Left lobe of liver (tissue), 2 donors: ENCODE data around the gene PSPH. TPM values are rescaled to one million over a fixed set of nuclear protein-coding genes. Genes with fewer than 3 reads are reported as not detected.
A peak's percentile ranks its signal among the peaks of the same experiment; 100 is the strongest.
"Not testable (repeated sequence)": the region's sequence is repeated elsewhere in the genome, so short reads cannot be mapped to it uniquely, and the experiment has no call there.

Experiments
- ATAC-seq: fragments of 200-7000 bp; cut with Tn5 transposase; one replicate; pipeline ENCODE4 v1.9.1; 2020; ENCODE audit warnings: mild to moderate bottlenecking, moderate library complexity
- DNase-seq: peaks from one replicate; pipeline ENCODE4 v3.0.0-alpha.2; 2020; ENCODE audit warnings: low spot score
- total RNA-seq: library from RNA; stranded (reverse); gene quantifications from one replicate; pipeline ENCODE4 v1.2.1, GENCODE V29; 2021
- donor health status: DM: no; HTN: no; CAD: no; lungs with moderate emphysema.
- donor health status: DM: no; HTN: yes; CAD: no.

The PSPH gene
- total RNA-seq, 1 donor from 2014 or later: 9.0 TPM

DNA sequence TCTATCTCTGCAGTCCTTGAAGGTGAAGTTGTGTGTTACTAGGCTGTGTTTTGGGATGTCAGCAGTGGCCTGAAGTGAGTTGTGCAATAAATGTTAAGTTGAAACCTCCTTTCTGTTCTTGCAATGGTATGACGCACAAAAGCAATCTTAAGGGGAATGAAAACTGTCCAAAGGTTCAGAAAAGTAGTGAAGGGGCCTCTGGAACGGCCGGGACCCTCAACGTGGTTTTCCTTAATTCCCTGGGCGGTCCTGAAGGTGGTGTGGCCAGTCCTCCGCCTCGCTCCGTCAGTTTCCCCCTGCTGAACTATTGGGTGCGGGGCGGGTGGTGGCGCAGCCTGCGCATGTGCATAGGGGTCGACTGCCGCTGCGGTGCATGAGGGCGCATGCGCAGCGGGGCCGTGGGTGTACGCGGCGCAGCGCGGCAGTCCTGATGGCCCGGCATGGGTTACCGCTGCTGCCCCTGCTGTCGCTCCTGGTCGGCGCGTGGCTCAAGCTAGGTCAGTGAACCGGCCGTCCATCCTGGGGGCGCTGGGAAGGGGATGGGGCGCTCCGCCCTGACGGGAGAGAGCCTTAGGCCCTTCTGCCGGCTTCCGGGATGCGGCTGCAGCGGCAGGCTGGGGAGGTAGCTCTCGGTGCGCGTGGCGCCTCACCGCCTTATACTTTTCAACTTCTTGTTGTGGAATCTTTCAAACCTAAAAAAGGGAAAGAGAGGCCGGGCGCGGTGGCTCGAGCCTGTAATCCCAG lies 12.8 kb upstream of the PSPH start, which contains the start of gene SUMF2:
Gene SUMF2 (plus strand): TSS at position 405 of the 744 bp plus-strand sequence. CDS start 26 bp downstream, at position 431.
- DNase-seq: peak; percentile 96
- peak; percentile 95 for ATAC-seq

DNA sequence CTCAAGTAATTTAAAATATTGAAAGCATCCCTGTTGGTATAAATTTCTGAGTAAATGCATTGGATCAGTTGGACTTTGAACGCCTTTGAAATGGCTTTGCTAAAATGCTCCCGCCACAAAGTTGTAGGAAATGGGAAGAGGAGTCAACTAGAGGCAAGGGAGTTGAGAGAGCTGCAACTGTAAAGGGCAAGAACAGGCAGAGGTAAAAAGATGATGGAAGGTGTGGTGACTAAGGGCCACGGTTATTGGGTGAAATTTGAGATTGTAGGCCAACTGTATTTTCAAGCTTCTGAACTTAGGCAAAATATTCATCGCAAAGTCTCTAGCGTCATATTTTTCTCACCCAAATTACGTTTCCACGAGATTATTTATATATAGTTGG lies 12.2 kb upstream of the PSPH start:
- DNase-seq: no peak

DNA sequence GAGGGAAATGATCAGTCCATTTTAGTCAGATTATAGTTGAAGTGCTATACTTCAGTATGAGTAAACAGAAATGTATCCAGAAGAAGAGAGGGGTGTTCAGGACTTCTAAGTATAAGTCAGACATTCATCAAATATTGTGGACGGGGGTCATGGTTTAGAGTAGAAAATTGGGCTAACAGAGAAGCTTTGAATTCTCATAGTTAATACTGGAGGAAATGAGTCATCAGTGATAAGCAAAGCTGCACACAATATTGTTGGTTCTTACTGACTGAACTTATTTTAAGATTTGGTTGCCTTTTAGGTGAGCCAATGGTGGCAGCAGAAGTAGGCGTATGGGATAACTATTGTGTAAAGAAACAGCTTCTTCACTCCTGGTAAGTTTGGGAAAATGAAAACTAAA lies 11.1 kb upstream of the PSPH start:
- no peak for ATAC-seq
- no peak for DNase-seq

More for the DNA sequence above, 12.2 kb upstream of the PSPH start:
- ATAC-seq: no peak

DNA sequence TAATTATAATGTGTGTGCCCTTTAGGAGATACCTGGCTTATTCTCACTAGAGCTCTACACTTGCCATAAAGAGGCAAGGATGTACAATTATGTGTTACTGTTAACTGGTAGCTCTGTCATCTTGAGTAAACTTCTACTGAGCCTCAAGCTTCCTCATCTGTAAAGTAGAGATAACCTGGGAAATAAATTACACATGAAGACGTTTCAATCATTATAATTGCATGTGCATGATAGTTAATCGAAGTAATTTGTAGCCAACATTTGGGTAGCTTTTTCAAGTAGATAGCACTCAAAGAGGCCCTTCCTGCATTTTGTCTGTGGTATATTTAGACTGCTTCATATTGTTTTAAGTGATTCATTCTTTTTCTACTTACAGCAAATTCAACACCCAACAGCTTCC lies 2.7 kb upstream of the PSPH start:
- ATAC-seq (no peak), DNase-seq (no peak)

DNA sequence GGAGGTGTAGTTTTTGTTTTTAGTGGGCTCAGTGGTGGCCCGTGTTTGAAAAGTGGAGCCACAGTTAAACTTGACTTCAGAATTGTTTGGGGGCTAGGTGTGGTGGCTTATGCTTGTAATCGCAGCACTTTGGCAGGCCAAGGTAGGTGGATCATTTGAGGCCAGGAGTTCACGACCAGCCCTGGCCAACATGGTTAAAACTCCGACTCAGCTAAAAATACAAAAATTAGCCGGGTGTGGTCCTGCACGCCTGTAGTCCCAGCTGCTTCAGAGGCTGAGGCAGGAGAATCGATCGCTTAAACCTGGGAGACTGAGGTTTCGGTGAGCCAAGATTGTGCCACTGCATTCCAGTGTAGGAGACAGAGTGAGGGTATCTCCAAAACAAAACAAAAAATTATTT lies 2.1 kb upstream of the PSPH start:
- ATAC-seq: no peak
- no peak for DNase-seq

DNA sequence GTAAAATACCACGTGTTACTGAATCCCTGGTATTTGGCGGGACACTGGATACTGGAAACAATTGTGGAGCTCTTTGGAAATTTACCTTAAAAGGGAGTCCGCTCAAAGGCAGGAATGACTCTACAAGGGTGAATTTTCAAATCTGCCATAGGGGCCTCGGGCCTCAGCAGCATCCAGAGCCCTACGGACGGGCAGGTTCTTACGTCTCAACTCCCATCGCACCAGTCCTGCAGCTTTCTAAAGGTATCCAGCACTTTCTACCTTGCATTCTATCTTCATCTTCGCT lies 248 bp downstream of the PSPH start:
- ATAC-seq (no peak), DNase-seq (no peak)

DNA sequence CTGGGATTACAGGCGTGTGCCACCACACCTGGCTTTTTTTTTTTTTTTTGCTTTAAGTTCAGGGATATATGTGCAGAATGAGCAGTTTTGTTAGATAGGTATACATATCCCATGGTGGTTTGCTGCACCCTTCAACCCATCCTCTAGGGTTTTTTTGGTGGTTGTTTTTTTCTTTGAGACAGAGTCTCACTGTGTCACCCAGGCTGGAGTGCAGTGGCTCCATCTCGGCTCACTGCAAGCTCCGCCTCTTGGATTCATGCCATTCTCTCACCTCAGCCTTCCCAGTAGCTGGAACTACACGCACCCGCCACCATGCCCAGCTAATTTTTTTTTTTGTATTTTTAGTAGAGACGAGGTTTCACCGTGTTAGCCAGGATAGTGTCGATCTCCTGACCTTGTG lies 2.5 kb downstream of the PSPH start:
- ATAC-seq (peak; percentile 11), DNase-seq (peak; percentile 75)

DNA sequence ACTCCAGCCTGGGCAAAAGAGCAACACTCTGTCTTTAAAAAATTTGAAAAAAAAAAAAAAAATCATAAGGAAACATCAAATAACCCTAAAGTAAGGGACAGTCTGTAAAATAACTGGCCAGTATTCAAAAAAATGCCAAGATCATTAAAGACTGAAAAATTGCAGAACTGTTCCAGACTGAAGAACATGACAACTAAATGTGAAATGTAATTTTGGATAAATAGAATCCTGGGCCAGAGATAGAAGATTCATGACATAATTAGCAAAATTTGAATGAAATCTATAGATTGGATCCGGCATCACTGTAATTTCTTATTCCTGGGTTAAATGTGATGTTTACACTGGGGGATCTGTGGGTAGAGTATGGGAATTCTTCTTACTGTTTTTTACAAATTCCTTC lies 3.0 kb downstream of the PSPH start:
- ATAC-seq: no peak

DNA sequence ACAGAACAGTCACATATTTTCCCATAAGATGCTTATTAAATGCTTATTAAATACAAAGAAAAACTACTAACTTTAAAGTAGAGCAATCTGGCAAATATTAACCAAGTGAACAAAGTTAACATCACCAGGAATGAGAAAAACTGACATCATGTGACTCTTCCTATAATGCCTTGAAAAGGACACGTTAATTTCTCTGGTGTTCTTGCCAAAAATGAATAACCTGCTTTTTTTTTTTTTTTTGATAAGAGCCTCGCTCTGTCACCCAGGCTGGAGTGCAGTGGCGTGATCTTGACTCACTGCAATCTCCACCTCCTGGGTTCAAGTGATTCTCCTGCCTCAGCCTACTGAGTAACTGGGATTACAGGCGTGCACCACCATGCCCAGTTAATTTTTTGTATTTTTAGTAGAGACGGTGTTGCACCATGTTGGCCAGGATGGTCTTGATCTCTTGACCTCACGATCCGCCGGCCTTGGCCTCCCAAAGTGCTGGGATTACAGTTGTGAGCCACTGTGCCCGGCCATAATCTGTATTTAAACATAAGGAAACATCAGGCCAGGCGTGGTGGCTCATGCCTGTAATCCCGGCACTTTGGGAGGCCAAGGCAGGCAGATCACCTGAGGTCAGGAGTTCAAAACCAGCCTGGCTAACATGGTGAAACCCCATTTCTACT lies 3.7 kb downstream of the PSPH start:
- ATAC-seq: not testable (repeated sequence)

More for the DNA sequence above, 3.0 kb downstream of the PSPH start:
- no peak for DNase-seq

DNA sequence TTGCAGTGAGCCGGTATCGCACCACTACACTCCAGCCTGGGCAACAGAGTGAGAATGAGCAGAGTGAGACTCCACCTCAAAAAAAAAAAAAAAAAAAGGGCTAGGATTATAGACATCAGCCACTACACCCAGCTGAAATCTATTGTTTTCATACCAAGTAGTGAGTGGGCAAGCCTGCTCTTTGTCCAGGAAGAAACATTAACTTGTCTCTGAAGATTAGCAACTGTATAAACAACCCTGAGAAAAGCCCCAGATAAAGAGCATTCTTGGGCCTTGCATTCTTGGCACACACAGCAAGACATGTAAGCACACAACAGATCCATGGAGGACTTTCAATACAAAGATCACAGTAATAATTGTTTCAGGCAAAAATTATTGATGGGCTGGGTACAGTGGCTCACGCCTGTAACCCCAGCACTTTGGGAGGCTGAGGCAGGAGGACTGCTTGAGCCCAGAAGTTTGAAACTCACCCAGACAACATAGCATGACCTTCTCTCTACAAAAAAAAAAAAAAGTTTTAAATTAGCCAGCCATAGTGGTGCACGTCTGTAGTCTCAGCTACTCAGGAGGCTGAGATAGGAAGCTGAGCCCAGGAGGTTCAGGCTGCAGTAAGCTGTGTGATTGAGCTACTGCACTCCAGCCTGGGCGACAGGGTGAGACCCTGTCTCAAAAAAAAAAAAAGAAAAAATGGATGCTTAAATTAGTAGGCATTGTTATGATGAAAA lies 4.4 kb downstream of the PSPH start:
- ATAC-seq (no peak), DNase-seq (no peak)

More for the DNA sequence above, 3.7 kb downstream of the PSPH start:
- not testable (repeated sequence) for DNase-seq

DNA sequence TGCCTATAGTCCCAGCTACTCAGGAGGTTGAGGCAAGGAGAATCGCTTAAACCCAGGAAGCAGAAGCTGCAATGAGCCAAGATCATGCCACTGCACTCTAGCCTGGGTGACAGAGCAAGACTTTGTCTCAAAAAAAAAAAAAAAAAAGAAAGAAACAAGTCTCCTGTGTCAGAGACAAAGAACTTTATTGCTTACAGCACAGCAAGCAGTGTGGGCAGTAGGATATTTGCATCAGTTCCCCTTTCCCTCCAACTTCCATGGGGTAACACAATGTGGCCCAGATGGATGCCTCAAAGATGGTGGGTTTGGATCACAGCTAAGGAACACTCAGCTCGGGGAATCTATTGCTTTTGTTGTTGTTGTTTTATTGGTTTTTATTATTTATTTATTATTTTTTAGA lies 5.5 kb downstream of the PSPH start:
- not testable (repeated sequence) for DNase-seq, ATAC-seq

DNA sequence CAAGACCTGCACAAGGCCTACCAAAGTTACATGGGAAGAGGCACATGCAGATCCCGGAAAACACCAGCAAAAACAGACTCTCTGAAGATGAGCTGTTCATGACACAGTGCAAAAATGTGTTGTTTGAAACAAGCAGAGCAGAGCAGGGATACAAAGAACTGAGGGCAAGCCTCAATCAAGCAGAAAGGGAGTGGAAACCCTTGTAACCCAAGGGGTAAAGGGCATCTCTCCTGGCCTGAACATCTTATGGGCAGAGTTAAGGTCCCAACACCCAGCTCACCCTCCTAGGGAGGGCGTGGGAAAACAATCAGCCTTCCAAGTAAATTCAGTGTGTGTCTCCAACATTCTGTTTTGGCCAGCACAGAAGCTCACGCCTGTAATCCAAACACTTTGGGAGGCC lies 10.5 kb downstream of the PSPH start:
- no peak for DNase-seq
- peak; percentile 33 for ATAC-seq

DNA sequence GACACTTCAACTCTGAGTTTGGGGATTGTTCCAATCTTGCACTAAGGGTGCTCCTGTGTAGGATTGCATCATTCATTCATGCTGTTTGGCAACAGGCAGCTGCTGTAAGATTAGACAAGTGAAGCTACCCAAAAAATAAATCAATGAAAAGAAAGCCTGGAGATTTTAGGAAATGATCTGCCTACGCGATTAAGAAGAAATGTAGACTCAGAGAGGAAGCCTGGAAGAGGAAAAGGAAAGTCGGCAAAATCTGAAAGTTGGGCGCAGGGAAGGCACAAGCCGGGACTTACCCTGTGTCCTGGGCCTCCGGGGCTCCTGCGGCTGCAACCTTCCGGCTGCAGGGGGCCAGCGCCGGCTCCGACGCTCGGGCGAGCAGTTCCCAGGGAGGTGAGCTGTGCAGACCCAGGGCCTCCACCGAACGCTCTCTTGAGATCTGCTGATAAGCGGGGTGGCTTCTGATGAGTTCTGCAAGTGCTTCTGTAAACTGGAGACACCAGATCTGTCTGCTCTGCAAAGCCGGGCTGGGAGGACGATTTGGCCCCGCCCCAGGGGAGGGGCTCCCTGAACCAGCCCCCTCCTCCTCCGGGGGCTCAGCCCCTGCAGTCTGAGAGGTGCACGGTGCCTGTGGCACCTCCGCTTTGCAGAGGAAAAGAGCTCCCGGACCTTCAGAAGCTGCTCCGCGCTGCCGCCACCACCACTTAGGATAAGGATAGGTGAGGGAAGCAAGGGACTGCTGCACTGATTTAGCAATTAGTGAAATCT lies 17.4 kb downstream of the PSPH start:
- ATAC-seq: peak; percentile 81
- DNase-seq: peak; percentile 66

DNA sequence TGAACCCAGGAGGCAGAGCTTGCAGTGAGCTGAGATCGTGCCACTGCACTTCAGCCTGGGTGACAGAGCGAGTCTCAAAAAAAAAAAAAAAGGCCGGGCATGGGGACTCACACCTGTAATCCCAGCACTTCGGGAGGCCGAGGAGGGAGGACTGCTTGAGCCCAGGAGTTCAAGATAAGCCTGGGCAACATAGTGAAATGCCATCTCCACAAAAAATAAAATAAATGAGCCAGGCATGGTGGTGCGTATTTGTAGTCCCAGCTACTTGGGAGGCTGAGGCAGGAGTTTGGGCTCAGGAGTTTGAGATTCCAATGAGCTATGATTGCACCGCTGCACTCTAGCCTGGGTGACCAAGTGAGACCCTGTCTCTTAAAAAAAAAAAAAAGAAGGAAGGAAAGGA lies 18.7 kb downstream of the PSPH start:
- DNase-seq: not testable (repeated sequence)

DNA sequence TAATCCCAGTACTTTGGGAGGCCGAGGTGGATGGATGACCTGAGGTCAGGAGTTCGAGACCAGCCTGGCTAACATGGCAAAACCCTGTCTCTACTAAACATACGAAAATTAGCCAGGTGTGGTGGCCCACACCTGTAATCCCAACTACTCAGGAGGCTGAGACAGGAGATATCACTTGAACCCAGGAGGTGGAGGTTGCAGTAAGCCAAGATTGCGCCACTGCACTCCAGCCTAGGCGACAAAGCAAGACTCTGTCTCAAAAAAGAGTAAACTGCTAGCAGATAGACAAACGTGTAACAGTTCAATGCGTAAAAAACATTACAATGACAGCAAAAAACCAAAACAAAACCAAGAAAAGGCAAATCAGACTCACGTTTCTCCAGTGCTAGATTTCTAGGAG lies 19.7 kb downstream of the PSPH start:
- DNase-seq: not testable (repeated sequence)

More for the DNA sequence above, 18.7 kb downstream of the PSPH start:
- not testable (repeated sequence) for ATAC-seq

DNA sequence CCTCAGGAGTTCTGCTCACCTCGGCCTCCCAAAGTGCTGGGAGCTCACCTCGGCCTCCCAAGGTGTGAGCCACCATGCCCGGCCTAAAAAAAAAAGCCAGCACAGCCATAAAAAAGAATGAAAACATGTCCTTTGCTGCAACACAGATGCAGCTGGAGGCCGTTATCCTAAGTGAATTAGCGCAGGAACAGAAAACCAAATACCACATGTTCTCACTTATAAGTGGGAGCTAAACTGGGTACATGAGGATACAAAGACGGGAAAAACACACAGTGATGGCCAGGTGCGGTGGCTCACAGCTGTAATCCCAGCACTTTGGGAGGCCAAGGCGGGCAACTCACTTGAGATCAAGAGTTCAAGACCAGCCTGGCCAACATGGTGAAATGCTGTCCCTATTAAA lies 20.9 kb downstream of the PSPH start:
- DNase-seq: no peak
- no peak for ATAC-seq

More for the DNA sequence above, 19.7 kb downstream of the PSPH start:
- not testable (repeated sequence) for ATAC-seq

DNA sequence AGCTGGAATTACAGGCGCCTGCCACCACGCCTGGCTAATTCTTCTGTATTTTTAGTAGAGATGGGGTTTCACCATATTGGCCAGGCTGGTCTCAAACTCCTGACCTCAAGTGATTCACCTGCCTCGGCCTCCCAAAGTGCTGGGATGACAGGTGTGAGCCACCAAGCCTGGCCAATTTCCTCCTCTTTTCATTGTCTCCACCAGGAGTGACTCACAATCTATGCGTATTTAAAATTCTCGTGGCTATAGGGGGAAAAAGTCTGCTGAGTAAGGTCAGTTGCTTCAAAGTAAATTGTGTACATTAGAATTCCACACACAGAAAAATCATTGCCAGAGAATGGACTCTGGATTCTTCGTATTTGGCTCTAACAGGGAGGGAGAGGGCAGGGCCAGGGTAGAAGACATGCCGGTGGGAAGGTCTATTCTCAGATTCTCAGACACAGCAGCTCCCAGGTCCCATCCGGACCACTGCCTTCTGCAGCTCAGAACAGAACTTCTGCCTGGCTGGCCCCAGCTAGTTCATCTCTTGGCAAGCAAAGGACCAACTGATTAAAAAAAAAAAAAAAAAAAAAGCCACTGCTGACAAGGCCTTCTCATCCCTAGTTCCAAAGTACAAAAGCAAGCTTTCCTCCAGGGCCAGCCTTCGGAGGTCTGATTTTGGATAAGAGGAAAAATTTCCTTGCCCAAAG lies 22.2 kb downstream of the PSPH start:
- DNase-seq: peak; percentile 49
- ATAC-seq: peak; percentile 70

DNA sequence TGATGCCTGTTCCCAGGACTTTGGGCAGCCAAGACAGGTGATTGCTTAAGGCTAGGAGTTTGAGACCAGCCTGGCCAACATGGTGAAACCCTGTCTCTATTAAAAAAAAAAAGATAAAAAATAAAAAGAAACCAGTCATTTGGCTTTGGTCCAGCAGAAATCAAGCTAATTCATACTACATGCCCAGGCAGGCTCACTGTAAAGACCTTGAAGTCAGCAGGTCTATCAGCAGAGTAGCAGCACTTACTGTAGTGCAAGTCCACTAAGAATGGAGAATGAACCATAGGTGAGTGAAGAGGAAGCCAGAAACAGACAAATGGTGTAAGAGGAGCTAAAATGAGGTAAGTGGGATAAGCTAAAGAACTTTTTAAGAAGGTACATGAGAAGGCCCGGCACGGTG lies 24.7 kb downstream of the PSPH start:
- DNase-seq (no peak), ATAC-seq (no peak)

DNA sequence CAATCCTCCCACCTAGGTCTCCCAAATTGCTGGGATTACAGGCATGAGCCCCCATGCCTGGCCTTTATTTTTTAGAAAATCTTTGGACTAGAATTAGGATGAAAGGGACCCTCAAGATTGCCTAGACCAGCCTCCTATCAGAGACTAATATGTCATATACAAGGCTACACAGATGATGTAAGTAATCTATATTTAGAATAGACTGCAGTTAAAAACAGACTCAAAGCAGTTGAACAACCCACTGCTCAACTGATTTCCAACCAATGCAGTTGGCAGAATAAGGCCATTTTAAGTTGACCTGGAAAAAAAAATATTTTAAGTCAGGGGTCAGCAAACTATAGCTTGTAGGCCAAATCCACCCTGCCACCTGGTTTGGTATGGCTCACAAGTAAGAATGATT lies 27.7 kb downstream of the PSPH start:
- no peak for ATAC-seq
- DNase-seq: no peak

DNA sequence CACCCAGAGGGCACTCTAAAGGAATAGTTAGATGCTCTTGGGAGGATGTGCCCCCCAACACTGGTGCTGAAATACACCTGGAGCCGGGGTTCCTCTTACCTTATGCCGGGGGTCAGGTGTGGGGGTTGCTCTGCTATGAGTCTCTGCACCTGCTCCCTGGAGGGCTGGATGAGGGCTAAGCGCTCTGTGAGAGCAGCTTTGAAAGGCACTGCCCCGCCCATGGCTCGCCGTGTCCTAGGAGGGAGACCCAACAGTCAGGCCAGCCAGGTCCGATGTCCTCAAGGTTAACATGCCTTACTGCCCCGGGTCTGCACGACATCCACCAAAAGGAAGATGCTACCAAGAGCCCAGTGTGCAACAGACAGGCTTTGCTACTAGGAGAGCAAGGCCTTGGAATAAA lies 31.7 kb downstream of the PSPH start:
- no peak for DNase-seq
- ATAC-seq: no peak
